K562 (cell line): Measurements from ENCODE around the gene CGNL1. TPM values are rescaled to one million over a fixed set of nuclear protein-coding genes. Genes with fewer than 3 reads are reported as not detected.

Source experiments
- ATAC-seq: fragments of 200-7000 bp; cut with Tn5 transposase; 3 replicates; pipeline ENCODE4 v1.9.1; 2020; ENCODE audit warnings: moderate library complexity
- BruUV-seq: library from RNA; stranded (reverse); fragments of 400-500 nt; replicated peaks from 2 replicates; lab custom pipeline; 2021; lab: Mats Ljungman, UMichigan
- CTCF ChIA-PET: fragments of 300-600 bp; formaldehyde crosslinking; extraction: SDS; loops from one replicate; lab custom pipeline; 2021; ENCODE audit warnings: low intra/inter-chr PET ratio; lab: Yijun Ruan, JAX
- POLR2A ChIA-PET: fragments of 300-600, 350-650 bp; sonication (Branson Sonifier 250); formaldehyde crosslinking; extraction: SDS; loops from one replicate; lab custom pipeline; 2021; ENCODE audit warnings: antibody characterized with exemption, inconsistent platforms; lab: Yijun Ruan, JAX
- DNase-seq, 4 experiments: peaks; one replicate each; pipeline versions ENCODE4 v3.0.0 to v3.0.0-alpha.2; 2011 to 2018; ENCODE audit warnings: low spot score in 3 of 4, mixed read lengths in 3 of 4; ENCODE audit errors: extremely low read depth in 1 of 4
- FAIRE-seq: peaks from 2 replicates; lab custom pipeline; 2011; peaks lifted over from hg19 to GRCh38; lab: Jason Lieb, UNC
- H2AFZ ChIP-seq: 2 replicates; pipeline ENCODE4 v1.6.0; 2011; ENCODE audit warnings: low read depth, low read length, control low read depth, inconsistent platforms
- H3K27ac ChIP-seq: fragments of 200-600 bp; 3 replicates; pipeline ENCODE4 v1.8.0; 2011; ENCODE audit warnings: low read depth, mild to moderate bottlenecking, control low read depth, inconsistent platforms, low read length, moderate library complexity, mixed read lengths; ENCODE audit errors: extremely low read depth
- H3K27me3 ChIP-seq, 2 experiments: fragments of 300-600 bp in 1 of 2; 2 replicates in 1 of 2; 3 replicates in 1 of 2; pipeline versions ENCODE4 v1.6.0 to v1.8.0; 2011; ENCODE audit warnings: inconsistent platforms in 2 of 2, low read length in 2 of 2, mild to moderate bottlenecking in 1 of 2, mixed read lengths in 1 of 2, moderate library complexity in 1 of 2; ENCODE audit not compliant: control insufficient read depth in 2 of 2, insufficient read depth in 2 of 2
- H3K36me3 ChIP-seq: fragments of 300-600 bp; 3 replicates; pipeline ENCODE4 v1.8.0; 2011; ENCODE audit warnings: mild to moderate bottlenecking, low read length, inconsistent platforms; ENCODE audit not compliant: control insufficient read depth, insufficient read depth
- H3K4me1 ChIP-seq, 2 experiments: fragments of 200-600 bp in 1 of 2; replicated peaks in 1 of 2; 2 replicates in 1 of 2; 3 replicates in 1 of 2; pipeline versions ENCODE4 v1.5.1 to v1.8.0; 2011; ENCODE audit warnings: inconsistent platforms in 2 of 2, low read length in 2 of 2, mild to moderate bottlenecking in 1 of 2, mixed read lengths in 1 of 2, moderate library complexity in 1 of 2; ENCODE audit not compliant: control insufficient read depth in 2 of 2, insufficient read depth in 2 of 2
- H3K4me2 ChIP-seq: 2 replicates; pipeline ENCODE4 v1.6.1; 2011; ENCODE audit warnings: low read length, control low read depth, inconsistent platforms, mixed read lengths; ENCODE audit not compliant: insufficient read depth
- H3K4me3 ChIP-seq: fragments of 200-600 bp; sonication (generic), shearing (Covaris generic); 2 replicates; pipeline ENCODE4 v1.5.1; 2016; ENCODE audit warnings: control low read depth, inconsistent platforms
- H3K79me2 ChIP-seq: fragments of 200-600 bp; 3 replicates; pipeline ENCODE4 v1.8.0; 2011; ENCODE audit warnings: low read length, inconsistent platforms; ENCODE audit not compliant: control insufficient read depth, insufficient read depth
- H3K9ac ChIP-seq, 2 experiments: 2 replicates each; pipeline versions ENCODE4 v1.6.0 to v1.6.1; 2011; ENCODE audit warnings: low read depth in 2 of 2, low read length in 2 of 2, control low read depth in 1 of 2, inconsistent platforms in 1 of 2, mild to moderate bottlenecking in 1 of 2, mixed read lengths in 1 of 2; ENCODE audit not compliant: insufficient read depth in 1 of 2
- H3K9me1 ChIP-seq: one replicate; pipeline ENCODE4 v1.6.0; 2011; ENCODE audit warnings: inconsistent platforms, mild to moderate bottlenecking, low read length, moderate library complexity; ENCODE audit not compliant: control insufficient read depth, insufficient read depth
- H3K9me3 ChIP-seq: replicated peaks from 2 replicates; pipeline ENCODE4 v1.5.1; 2011; ENCODE audit warnings: low read depth, low read length, inconsistent platforms; ENCODE audit not compliant: control insufficient read depth, insufficient read depth
- H4K20me1 ChIP-seq: replicated peaks from 2 replicates; pipeline ENCODE4 v1.6.1; 2011; ENCODE audit warnings: low read length, inconsistent platforms, mixed read lengths; ENCODE audit not compliant: control insufficient read depth, insufficient read depth
- ATF3 ChIP-seq, 2 experiments: fragments of 450-650 bp in 1 of 2; sonication (generic) in 1 of 2; formaldehyde crosslinking in 1 of 2; IDR thresholded peaks in 1 of 2; conservative IDR thresholded peaks in 1 of 2; 2 replicates each; pipeline versions ENCODE4 v1.6.1 to v1.8.1; 2016 to 2023; ENCODE audit warnings: mild to moderate bottlenecking in 2 of 2, moderate library complexity in 2 of 2, inconsistent platforms in 1 of 2, missing genetic modification reagents in 1 of 2
- HDAC6 ChIP-seq: IDR thresholded peaks from 2 replicates; pipeline ENCODE4 v1.6.1; 2012; ENCODE audit warnings: low read depth, mild to moderate bottlenecking, control low read depth, inconsistent platforms, low read length, moderate library complexity
- RAD21 ChIP-seq, 2 experiments: fragments of 250-450 bp in 1 of 2; fragments of 450-650 bp in 1 of 2; sonication (Bioruptor Pico) in 1 of 2; formaldehyde crosslinking in 1 of 2; IDR thresholded peaks in 1 of 2; conservative IDR thresholded peaks in 1 of 2; 2 replicates each; pipeline versions ENCODE4 v1.4.0 to v1.8.0; 2020 to 2022; ENCODE audit warnings: mild to moderate bottlenecking in 2 of 2, moderate library complexity in 1 of 2
- WGBS: fragments of 100-300 bp; shearing (Covaris generic); methylation state at CpG from one replicate; pipeline ENCODE4 v1.1.6; 2016; ENCODE audit warnings: low coverage, mixed read lengths; ENCODE audit not compliant: insufficient coverage; ENCODE audit errors: missing lambda C conversion rate; 5-methylcytosine and 5-hydroxymethylcytosine counted together
- in situ Hi-C: fragments of 300-500 bp; cut with MboI; formaldehyde crosslinking; loops from 4 replicates; pipeline ENCODE4 v1.15.0; 2018; ENCODE audit warnings: inconsistent platforms, mixed read lengths
- intact Hi-C: fragments of 100-400 bp; cut with micrococcal nuclease; formaldehyde crosslinking; loops from 2 replicates; pipeline ENCODE4 v1.14.2; 2022
- polyA plus RNA-seq, 8 experiments: library from polyadenylated mRNA; depleted of rRNA in 4 of 8; stranded (reverse) in 5 of 8; unstranded in 3 of 8; fragments of >200 nt; fragmentation: Nextera tagmentation in 2 of 8; fragmentation: Illumina TruSeq in 1 of 8; extraction: Ambion mirVana in 2 of 8; extraction: Trizol in 1 of 8; gene quantifications; 2 replicates each; pipeline versions ENCODE4 v1.2.1 to v1.2.3, GENCODE V29; 2011 to 2014; ENCODE audit warnings: inconsistent platforms in 1 of 8, missing spikeins in 1 of 8
- total RNA-seq, 7 experiments: library from RNA; depleted of rRNA in 6 of 7; stranded (reverse); fragments of >200 nt in 6 of 7; fragmentation: Illumina TruSeq in 2 of 7; extraction: Trizol in 2 of 7; gene quantifications; 2 replicates each; pipeline versions ENCODE4 v1.2.1 to v1.2.3, GENCODE V29; 2011 to 2021; ENCODE audit warnings: low replicate concordance in 1 of 7

CGNL1 gene
- total and polyA plus RNA-seq, 9 of the 15 experiments (the other 6 are each of a cell fraction or from before 2014, with no cell fraction given), result 0.01 to 0.07 TPM; not detected in 7

- in situ Hi-C loops, result loop anchor here (10.0 kb wide), 1 partner anchor 1042 kb away; no protein-coding TSS in a partner anchor
- FAIRE-seq, result no peak
Measured at GRCh38 chr15:57537072-57537471, 160.8 kb downstream of the CGNL1 start.

More at GRCh38 chr15:57537072-57537471, 160.8 kb downstream of the CGNL1 start:
- intact Hi-C loops, result no loop called here
- Histone ChIP-seq H3K4me3 (no peak overlapping the region), H3K79me2 (no peaks in the 10 kb centered on the region), H4K20me1 (0 out of 2 replicates have a peak, but pooled peaks cover 3% of the 10 kb centered on the region), H3K27me3 (peaks cover 9 to 38% of the 10 kb centered on the region in 2 experiments; a peak in 4 of 5 replicates), H3K9ac (no peak overlapping the region)
- WGBS, result 0% methylated on average over 7 of the region's 7 CpGs
- POLR2A ChIA-PET, result no interaction called here
- TF ChIP-seq HDAC6 (no peak), ATF3 (IDR thresholded peaks at IDR 0.05) (peak; percentile 48), ATF3 (CRISPR knock-in tag; conservative IDR thresholded peaks at IDR 0.05) (no peak), RAD21 (CRISPR knock-in tag; conservative IDR thresholded peaks at IDR 0.05 in 1 of 2, IDR thresholded peaks at IDR 0.05 in 1 of 2) (no peak)
- TF ChIP-seq, all 486 proteins: peak for 1
- Histone ChIP-seq H3K9me3 (no peaks in the 10 kb centered on the region), H3K27ac (no peak overlapping the region), H3K36me3 (no peaks in the 10 kb centered on the region), H3K9me1 (no peaks in the 10 kb centered on the region), H3K4me2 (no peak overlapping the region), H2AFZ (no peak overlapping the region), H3K4me1 (no peaks in the 10 kb centered on the region)
- no TSS peak for BruUV-seq
- no peak for ATAC-seq
- CTCF ChIA-PET, result interaction anchor here (0.5 kb wide), 1 partner anchor 192 kb away, joined by 3 read pairs; no protein-coding TSS in a partner anchor
- no peak for DNase-seq
